Stimulated activated CD8-positive, alpha-beta memory T cell treated with anti-CD3 and anti-CD28 coated beads, Interleukin-12 subunit alpha, Interleukin-12 subunit beta, amount 100 ng/mL, for 4 hours (primary cell): ENCODE measurements around the gene TSPYL1.

Source experiments
- DNase-seq: peaks from one replicate; pipeline ENCODE4 v3.0.0-alpha.2; 2020; ENCODE audit warnings: low read depth

Gene TSPYL1

GRCh38 chr6:116258520-116258919 is 21.2 kb downstream of the TSPYL1 start:
- DNase-seq: no peak

GRCh38 chr6:116256694-116257093 is 23.0 kb downstream of the TSPYL1 start:
- no peak for DNase-seq

DNA sequence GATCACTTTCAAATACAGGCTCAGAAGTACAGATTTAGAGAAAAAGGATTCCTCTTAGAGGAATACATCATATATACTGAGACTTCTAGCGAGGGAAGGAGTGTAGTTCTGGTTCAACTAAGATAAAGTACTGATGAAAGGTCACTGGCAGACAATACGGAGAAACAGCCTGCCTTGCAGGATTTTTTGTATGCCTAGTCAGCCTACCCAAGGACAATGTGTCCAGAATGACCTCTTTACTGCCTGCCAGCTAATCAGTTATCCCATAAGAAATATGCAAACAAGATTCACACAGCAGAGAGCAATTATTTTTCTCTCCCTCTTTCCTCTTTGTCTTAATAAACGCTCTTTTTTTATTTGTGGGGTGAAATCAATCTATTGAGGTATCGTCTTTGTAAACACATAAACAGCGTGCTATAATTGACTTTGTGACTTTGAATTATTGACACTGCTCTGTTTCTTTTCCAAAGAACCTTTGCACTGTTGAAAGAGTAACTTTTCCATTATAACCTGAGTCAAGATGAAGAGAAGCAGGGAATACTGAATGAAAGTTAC is 24.4 kb downstream of the TSPYL1 start:
- no peak for DNase-seq

- no peak for DNase-seq
Measured at GRCh38 chr6:116254297-116255056, 25.3 kb downstream of the TSPYL1 start.

DNA sequence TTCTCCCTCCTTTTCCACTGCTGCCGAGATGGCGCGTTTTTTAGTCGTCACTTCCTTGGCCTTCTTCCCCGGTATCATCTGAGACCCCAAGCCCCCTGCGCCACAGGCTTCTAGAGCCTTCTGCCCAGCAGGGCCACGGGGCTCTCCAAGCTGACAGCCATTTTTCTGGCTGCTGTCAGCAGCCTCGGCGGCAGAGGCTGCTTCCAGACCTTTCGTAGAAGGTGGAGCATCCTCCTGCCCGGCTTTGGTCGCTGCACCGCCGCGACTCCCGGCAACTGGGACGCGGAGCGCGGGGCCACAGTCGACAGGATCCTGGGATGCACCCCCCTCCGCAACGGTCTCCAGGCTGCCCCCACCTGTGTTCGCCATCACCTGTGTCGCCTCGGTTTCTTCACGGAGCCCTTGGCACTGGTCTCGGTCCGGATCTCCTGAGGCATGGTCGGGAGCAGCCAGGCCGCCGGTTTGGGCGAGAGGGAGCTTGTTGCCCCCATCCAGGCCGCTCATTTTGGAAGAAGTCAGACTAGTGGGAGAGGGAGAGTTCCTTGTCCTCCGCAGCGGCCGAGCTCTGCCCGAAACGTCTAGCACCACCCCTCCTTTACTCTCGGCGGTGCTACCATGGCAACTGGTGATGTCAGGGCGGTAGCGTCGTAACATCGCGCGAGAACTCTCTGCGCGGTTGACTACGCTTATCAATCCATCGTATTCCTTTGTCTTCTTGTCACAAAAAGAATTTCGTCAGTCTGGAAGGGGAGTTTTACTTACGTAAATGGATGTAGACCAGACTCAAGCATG is 26.0 kb downstream of the TSPYL1 start, which contains the start of gene TSPYL4:
TSS of gene TSPYL4 (minus strand) at position 571 of the 792 bp plus-strand sequence. CDS start at position 504, 67 bp downstream.
- peak; percentile 80 for DNase-seq

GRCh38 chr6:116253188-116253504 is 26.6 kb downstream of the TSPYL1 start:
- DNase-seq: no peak

- no peak for DNase-seq
Measured at GRCh38 chr6:116251568-116252384, 28.0 kb downstream of the TSPYL1 start.

- DNase-seq: no peak
Measured at GRCh38 chr6:116248577-116248976, 31.2 kb downstream of the TSPYL1 start.

DNA sequence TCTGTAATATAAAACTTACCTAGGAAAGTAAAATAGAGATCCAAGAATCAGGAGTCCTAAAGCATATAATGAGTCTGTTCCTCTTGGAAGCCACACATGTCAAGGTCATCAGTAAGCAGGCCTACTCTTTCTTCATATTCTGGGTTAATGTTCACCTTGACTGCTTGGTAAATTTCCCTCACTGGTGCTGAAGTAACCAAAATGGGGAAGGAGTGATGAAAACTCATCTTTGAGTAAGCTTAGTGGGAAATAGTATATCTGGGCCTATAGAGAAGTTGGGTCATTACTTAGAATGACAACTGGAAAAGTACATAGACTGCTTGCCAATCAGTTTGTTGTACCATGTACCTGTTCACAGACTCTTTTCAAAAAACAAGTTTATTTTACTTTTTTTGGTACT is 32.4 kb downstream of the TSPYL1 start:
- DNase-seq: no peak

DNA sequence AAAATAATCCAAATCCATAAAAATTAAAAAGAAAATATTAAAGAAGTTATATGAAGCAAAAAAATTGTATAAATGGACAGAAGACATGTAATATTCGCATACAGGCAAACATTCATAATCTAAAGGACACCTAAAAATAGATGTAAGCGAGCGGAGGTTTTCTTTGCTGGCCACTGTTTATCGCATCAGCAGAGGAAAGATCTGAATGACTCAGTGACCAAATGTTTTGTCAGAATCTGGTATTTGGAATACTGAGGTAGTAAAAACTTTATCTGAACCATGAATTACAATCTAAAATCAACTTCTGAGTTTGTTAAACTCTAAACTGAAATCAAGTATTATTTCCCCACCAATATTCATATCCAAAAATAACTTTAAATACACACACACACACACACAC is 33.6 kb downstream of the TSPYL1 start:
- no peak for DNase-seq

DNA sequence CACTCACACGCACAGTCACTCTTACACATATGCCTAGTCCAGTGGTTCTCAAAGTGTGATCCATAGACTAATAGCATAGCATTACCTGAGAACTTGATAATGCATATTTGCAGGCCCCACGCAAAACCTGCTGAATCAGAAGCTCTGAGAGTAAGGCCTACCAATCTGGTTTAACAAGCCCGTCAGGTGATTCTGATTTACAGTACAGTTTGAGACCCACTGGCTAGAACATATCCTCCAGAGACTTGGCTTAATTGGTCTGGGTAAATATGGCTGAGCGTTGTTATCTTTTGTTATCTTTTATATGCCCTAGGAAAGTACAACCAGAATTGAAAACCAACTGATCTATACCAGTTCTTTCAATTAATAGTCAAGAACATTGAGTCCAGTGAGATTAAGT is 35.4 kb downstream of the TSPYL1 start:
- no peak for DNase-seq

GRCh38 chr6:116239856-116240255 is 39.9 kb downstream of the TSPYL1 start:
- no peak for DNase-seq

DNA sequence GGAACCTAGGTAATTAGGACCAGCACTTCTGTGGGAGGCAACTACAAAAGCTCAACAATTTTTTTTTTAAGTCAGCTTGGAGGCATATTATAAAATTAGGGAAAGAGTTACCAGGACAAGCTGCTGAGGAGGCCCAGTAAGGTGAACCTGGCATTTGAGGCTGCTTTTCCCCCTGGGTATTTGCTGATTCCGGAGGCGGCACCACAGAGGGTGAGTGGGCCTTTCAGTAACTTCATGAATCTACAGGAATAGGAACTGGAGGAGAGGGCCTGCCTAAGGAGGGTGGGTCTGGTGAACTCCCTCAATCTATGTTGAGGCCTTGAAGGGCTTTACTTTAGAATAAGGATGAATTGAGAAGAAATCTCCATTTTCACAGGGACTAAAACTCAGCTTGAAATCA is 40.5 kb downstream of the TSPYL1 start:
- DNase-seq: no peak

DNA sequence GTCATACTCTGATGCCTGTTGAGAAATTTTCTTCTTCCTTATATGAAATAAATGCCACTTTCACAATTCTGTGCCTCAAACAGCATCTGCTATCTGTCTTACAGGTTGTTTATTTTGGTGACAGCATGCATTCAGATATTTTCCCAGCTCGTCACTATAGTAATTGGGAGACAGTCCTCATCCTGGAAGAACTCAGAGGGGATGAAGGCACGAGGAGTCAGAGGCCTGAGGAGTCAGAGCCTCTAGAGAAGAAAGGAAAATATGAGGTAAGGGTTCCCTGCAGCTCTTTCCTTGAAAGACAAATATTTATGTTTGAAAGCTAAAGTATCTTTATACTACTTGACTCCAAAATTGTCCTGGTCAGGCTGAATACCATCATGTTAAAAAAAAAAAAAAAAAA is 41.6 kb downstream of the TSPYL1 start:
- no peak for DNase-seq

DNA sequence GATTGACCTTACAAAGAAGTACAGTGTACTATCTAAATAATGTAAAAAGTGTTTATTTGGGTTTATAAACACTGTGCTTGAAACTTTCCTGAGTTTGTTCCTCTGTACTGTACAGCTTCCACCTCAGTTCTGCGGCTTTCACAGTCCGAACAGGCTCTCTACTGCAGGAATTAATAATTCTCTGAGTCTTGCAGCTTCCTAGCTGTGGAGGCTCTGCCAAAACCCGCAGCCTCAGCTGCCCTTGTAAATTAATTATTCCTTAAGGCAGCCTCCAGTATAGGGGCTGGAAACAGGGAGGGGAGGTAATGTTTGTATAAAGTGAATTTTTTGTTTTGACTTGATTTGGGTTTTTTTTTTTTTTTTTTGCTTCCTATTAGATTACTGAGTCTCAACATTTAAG is 45.0 kb downstream of the TSPYL1 start:
- no peak for DNase-seq

DNA sequence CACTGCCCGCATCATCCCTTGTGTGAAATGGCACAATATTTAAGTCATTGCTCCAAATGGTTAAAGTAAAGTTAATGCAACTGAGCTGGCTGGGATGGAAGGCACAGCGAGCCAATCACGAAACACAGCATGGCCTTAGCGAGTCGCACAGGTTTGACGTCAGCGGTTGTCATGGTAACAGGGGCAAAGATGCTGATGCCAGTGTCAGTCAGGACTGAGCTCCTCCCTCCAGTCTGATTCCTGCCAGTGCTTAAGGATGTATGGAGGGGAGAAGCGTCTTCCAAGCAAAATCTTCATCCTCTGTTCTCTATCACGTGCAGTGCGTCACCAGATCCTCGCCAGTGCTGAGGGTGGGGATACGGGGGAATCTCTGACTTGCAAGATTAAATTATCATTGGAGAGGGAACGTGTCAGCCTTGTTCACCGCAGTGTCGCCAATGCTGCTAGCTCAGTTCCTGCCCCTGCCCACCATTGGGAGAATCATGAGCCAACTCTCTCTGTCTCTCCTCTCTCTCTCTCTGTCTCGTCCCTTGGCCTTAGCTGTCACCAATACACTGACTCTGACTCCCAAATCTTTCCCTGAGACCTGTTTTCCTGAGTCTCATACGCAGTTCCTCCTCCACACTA is 50.3 kb downstream of the TSPYL1 start:
- DNase-seq: no peak
